ENCODE measurements around the gene PCDHA7. TPM values are rescaled to one million over a fixed set of nuclear protein-coding genes. Genes with fewer than 3 reads are reported as not detected.

The PCDHA7 gene, protein sequence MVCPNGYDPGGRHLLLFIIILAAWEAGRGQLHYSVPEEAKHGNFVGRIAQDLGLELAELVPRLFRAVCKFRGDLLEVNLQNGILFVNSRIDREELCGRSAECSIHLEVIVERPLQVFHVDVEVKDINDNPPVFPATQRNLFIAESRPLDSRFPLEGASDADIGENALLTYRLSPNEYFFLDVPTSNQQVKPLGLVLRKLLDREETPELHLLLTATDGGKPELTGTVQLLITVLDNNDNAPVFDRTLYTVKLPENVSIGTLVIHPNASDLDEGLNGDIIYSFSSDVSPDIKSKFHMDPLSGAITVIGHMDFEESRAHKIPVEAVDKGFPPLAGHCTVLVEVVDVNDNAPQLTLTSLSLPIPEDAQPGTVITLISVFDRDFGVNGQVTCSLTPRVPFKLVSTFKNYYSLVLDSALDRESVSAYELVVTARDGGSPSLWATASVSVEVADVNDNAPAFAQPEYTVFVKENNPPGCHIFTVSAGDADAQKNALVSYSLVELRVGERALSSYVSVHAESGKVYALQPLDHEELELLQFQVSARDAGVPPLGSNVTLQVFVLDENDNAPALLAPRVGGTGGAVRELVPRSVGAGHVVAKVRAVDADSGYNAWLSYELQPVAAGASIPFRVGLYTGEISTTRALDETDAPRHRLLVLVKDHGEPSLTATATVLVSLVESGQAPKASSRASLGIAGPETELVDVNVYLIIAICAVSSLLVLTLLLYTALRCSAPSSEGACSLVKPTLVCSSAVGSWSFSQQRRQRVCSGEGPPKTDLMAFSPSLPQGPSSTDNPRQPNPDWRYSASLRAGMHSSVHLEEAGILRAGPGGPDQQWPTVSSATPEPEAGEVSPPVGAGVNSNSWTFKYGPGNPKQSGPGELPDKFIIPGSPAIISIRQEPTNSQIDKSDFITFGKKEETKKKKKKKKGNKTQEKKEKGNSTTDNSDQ
- total RNA-seq, result 0.19 and 0.33 TPM in 2 replicates

DNA sequence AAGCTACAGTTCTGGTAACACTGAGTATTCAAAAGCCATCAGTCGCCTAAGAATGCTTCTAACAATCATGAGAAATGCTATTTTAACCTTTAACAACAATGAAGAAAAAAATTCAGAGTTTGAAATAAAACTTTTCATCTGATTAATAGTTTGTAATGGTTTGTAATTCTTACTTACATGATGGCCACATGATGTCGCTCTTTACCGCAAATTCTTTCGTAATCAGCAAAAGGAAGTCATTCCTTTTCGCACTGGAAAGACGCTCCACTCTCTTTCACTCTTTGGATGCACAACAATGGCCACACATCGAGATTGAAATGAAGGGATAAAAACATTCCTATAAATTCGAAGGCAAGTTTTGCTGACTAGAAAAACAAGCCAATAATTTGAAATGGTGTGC is at the start of gene PCDHA7:
Gene PCDHA7, plus strand, starts transcription at position 277 of the 400 bp plus-strand sequence. Its CDS starts 115 bp downstream, at position 392.

DNA sequence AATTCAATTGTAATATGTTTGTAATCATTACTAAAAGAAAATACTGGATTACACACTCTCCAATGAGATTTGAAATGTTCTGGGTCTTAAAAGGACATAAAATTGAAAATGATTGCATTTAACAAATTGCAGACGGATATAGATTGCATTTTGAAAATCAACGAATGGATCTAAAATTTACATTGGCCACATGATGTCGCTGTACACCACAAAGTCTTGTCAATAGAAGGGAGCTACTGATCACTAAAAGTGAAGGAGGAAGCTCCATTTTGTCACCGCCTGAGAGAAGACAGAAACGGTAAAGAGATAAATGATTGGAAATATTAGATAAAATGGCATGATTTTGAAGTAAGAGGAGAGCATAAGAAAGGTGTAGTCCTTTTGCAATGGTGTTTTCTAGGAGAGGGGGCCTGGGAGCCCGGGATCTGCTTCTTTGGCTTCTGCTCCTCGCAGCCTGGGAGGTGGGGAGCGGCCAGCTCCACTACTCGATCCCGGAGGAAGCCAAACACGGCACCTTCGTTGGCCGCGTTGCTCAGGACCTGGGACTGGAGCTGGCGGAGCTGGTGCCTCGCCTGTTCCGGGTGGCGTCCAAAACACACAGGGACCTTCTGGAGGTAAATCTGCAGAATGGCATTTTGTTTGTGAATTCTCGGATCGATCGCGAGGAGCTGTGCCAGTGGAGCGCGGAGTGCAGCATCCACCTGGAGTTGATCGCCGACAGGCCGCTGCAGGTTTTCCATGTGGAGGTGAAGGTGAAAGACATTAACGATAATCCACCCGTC is 48.0 kb upstream of the PCDHA7 start, which contains the start of gene PCDHA1:
Gene PCDHA1, plus strand, starts transcription at position 236 of the 782 bp plus-strand sequence.

DNA sequence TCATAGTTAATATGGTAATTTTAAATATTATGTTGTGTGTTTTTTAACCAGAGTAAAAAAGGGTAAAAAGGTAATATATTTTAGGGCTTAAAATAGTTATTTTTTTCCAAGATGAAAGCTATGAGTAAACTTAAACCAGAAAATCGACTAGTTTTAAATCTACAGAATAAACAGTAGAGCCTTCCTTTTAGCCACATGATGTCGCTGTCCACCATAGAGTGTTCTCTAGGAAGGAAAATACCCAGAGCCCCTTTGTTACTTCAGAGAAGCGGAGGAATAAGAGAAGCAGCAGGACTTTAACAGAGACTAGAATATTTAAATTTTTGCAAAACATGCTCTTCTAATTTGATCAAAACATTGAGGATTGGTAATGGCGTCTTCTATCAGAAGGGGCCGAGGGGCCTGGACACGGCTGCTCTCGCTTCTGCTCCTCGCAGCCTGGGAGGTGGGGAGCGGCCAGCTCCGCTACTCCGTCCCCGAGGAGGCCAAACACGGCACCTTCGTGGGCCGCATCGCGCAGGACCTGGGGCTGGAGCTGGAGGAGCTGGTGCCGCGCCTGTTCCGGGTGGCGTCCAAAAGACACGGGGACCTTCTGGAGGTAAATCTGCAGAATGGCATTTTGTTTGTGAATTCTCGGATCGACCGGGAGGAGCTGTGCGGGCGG is 39.3 kb upstream of the PCDHA7 start, which contains the start of gene PCDHA2:
Gene PCDHA2, plus strand, starts transcription at position 258 of the 664 bp plus-strand sequence.

DNA sequence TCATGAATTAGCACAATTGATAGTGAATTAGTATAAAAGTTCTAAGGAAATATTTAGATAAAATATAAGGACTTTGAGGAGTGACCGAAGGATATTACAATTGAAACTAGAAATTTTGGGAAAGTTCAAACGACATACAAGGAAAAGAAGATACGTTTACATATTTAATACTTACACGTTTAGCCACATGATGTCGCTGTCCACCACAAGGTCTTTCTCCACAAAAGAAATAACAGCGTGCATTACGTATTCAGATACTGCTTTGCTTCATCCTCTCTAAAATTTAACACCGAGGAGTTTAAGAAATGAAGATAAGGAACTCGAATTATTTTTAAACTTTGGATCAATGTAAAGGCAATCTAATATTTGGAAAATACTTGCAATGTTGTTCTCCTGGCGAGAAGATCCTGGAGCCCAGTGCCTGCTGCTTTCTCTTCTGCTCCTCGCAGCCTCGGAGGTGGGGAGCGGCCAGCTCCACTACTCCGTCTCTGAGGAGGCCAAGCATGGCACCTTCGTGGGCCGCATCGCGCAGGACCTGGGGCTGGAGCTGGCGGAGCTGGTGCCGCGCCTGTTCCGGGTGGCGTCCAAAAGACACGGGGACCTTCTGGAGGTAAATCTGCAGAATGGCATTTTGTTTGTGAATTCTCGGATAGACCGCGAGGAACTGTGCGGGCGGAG is 33.1 kb upstream of the PCDHA7 start, which contains the start of gene PCDHA3:
Gene PCDHA3, plus strand, starts transcription at position 242 of the 678 bp plus-strand sequence.

DNA sequence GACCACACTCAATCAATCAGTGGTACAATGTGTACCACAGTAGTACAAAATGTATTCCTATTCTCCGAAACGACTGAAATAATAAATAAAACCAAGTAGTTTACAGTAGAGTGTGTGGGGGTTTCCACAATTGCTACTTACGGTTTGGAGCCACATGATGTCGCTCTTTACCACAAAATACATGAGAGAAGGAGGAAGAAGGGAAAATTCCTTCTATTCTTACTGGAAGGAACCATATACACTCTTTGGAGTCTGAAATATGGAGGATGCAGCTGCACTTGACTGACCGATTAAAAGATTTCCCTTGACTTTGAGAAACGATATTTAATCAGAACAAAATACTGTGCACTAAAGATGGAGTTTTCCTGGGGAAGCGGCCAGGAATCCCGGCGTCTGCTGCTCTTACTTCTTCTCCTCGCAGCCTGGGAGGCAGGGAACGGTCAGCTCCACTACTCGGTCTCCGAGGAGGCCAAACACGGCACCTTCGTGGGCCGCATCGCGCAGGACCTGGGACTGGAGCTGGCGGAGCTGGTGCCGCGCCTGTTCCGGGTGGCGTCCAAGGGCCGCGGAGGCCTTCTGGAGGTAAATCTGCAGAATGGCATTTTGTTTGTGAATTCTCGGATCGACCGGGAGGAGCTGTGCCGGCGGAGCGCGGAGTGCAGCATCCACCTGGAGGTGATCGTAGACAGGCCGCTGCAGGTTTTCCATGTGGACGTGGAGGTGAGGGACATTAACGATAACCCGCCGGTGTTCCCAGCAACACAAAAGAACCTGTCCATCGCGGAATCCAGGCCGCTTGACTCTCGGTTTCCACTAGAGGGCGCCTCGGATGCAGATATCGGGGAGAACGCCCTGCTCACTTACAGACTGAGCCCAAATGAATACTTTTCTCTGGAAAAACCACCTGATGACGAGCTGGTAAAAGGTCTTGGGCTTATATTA is 27.0 kb upstream of the PCDHA7 start, which contains the start of gene PCDHA4:
Gene PCDHA4, plus strand, starts transcription at position 235 of the 942 bp plus-strand sequence.

DNA sequence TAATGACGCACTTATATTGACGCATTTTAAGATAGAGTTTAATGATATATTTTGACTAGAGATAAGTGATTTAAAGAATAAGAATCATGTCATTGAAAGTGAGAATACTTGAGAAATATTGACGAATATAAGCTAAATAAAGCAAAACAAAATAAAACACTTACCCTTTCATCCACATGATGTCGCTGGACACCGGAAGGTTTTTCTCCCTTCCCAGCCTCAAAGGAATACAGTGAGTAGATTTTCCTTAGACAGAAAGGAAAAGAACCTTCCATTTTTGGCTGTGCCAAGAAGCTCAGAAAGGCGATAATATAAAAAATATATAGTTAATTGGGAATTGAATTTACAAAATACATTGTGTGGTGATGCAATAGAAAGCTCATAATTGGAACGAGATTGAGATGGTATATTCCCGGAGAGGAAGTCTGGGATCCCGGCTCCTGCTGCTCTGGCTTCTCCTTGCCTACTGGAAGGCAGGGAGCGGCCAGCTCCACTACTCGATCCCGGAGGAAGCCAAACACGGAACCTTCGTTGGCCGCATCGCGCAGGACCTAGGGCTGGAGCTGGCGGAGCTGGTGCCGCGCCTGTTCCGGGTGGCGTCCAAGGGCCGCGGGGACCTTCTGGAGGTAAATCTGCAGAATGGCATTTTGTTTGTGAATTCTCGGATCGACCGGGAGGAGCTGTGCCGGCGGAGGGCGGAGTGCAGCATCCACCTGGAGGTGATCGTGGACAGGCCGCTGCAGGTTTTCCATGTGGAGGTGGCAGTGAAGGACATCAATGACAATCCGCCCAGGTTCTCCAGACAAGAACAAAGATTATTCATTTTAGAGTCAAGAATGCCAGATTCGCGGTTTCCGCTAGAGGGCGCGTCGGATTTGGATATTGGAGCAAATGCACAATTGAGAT is 12.4 kb upstream of the PCDHA7 start, which contains the start of gene PCDHA5:
Gene PCDHA5, plus strand, starts transcription at position 239 of the 906 bp plus-strand sequence.

DNA sequence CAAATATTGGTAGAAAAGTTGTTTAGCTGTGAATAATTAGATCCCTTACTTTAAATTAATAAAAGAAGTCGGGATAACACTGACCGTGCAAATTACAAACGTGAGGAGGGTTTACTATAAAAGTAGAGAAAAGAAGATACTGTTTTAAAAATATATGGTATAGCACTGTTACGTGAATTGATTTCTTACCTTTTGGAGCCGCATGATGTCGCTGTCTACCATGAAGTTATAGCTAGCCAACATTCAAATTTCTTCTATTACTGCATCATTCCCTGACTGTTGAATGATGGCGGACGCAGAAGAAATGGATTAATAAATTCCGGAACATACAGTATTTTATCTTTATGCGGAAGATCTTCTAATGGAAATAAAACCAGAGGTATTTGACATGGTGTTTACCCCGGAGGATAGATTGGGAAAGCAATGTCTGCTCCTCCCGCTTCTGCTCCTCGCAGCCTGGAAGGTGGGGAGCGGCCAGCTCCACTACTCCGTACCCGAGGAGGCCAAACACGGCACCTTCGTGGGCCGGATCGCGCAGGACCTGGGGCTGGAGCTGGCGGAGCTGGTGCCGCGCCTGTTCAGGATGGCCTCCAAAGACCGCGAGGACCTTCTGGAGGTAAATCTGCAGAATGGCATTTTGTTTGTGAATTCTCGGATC is 6.2 kb upstream of the PCDHA7 start, which contains the start of gene PCDHA6:
Gene PCDHA6, plus strand, starts transcription at position 257 of the 658 bp plus-strand sequence. Its CDS starts 132 bp downstream, at position 389.

DNA sequence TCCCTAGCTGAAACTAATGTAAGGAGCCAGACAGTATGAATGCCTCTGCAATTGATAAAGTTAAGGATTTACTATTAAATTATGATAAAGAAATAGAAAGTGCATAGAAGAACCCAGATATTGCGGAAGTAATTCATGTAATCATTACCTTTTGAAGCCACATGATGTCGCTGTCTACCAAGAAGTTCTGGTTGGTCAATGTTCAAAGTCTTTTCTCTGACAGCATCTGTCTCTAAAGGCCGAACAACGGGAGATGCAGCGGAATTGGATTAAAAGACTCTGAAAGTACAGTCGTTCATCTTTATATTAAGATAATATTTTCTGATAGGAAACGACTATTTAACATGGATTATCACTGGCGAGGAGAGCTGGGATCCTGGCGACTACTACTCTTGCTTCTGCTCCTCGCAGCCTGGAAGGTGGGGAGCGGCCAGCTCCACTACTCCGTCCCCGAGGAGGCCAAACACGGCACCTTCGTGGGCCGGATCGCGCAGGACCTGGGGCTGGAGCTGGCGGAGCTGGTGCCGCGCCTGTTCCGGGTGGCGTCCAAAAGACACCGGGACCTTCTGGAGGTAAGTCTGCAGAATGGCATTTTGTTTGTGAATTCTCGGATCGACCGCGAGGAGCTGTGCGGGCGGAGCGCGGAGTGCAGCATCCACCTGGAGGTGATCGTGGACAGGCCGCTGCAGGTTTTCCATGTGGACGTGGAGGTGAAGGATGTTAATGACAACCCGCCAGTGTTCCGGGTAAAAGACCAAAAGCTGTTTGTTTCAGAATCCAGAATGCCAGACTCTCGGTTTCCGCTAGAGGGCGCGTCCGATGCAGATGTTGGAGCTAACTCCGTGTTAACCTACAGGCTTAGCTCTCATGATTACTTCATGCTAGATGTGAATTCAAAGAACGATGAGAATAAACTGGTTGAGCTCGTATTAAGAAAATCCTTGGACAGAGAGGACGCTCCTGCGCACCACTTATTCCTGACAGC is 7.2 kb downstream of the PCDHA7 start, which contains the start of gene PCDHA8:
Gene PCDHA8, plus strand, starts transcription at position 210 of the 985 bp plus-strand sequence. Its CDS starts 135 bp downstream, at position 345.

DNA sequence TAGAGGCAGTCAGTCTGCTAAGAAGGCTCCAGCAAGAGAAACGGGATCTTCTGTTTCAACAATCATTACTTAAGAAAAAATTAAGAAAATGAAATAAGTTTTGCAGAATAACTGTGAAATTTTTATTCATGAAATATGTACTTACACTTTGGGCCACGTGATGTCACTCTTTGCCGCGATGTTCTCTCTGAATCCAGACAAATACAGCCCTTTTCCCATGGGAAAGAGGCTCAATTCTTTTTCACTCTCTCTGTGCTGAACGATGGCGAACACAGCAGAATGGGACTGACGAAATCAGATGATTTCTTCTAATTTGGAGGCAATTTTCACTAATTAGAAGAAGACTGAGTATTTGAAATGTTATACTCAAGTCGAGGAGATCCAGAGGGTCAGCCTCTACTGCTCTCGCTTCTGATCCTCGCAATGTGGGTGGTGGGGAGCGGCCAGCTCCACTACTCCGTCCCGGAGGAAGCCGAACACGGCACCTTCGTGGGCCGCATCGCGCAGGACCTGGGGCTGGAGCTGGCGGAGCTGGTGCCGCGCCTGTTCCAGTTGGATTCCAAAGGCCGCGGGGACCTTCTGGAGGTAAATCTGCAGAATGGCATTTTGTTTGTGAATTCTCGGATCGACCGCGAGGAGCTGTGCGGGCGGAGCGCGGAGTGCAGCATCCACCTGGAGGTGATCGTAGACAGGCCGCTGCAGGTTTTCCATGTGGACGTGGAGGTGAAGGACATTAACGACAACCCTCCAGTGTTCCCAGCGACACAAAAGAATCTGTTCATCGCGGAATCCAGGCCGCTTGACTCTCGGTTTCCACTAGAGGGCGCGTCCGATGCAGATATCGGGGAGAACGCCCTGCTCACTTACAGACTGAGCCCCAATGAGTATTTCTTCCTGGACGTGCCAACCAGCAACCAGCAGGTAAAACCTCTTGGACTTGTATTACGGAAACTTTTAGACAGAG is 14.4 kb downstream of the PCDHA7 start, which contains the start of gene PCDHA9:
Gene PCDHA9, plus strand, starts transcription at position 244 of the 964 bp plus-strand sequence. Its CDS starts 114 bp downstream, at position 358.

DNA sequence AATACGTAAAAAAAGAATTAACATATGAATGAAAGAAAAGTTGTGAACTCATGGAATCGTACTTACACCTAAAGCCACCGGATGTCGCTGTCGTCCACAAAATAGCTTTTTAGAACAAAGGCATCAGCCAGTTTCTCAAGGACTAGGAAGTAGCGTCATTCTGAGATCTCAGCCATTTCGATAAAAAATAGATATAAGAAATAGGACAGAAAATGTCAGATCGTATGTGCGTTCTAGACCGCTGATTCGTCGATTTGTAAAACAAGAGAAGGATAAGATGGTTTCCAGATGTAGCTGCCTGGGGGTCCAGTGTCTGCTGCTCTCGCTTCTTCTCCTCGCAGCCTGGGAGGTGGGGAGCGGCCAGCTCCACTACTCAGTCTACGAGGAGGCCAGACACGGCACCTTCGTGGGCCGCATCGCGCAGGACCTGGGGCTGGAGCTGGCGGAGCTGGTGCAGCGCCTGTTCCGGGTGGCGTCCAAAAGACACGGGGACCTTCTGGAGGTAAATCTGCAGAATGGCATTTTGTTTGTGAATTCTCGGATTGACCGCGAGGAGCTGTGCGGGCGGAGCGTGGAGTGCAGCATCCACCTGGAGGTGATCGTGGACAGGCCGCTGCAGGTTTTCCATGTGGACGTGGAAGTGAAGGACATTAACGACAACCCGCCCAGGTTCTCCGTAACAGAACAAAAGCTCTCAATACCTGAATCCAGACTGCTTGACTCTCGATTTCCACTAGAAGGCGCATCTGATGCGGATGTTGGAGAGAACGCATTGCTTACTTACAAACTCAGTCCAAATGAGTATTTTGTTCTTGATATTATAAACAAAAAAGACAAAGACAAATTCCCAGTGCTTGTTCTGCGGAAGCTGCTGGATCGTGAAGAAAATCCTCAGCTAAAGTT is 22.0 kb downstream of the PCDHA7 start, which contains the start of gene PCDHA10:
Gene PCDHA10, plus strand, starts transcription at position 126 of the 903 bp plus-strand sequence. Its CDS starts 152 bp downstream, at position 278.

DNA sequence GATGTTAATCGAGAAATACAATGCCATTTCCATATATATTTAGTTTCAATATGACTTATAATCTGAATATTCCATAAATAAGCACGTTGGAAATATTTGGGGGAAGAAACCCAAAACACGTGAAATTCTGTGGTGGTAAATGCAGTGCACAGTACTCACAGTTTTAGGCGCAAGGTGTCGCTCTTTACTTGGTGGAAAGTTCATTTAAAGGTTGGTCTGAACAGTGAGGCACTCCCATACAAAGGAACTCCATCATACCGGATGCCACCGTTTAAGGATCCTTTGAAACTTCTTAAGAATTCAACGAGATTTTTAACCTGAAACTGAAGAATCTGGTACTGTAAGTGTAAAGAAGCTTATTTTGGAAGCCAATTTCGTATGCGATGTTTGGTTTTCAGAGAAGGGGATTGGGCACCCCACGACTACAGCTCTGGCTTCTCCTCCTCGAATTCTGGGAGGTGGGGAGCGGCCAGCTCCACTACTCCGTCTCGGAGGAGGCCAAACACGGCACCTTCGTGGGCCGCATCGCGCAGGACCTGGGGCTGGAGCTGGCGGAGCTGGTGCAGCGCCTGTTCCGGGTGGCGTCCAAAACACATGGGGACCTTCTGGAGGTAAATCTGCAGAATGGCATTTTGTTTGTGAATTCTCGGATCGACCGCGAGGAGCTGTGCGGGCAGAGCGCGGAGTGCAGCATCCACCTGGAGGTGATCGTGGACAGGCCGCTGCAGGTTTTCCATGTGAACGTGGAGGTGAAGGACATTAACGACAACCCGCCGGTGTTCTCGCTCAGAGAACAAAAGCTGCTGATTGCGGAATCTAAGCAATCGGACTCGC is 34.9 kb downstream of the PCDHA7 start, which contains the start of gene PCDHA11:
Gene PCDHA11, plus strand, starts transcription at position 237 of the 834 bp plus-strand sequence. Its CDS starts 147 bp downstream, at position 384.

All from vein endothelial cell (primary cell).